Left renal cortex interstitium (tissue), 4 donors: ENCODE data around the gene PLGRKT. TPM values are rescaled to one million over a fixed set of nuclear protein-coding genes. Genes with fewer than 3 reads are reported as not detected.
"Not testable (repeated sequence)": the region's sequence is repeated elsewhere in the genome, so short reads cannot be mapped to it uniquely, and the experiment has no call there.

Experiments used
- DNase-seq, 4 donors: peaks; one replicate each; pipeline ENCODE4 v3.0.0-alpha.2; 2013; ENCODE audit warnings: low read depth in 4 of 4, low spot score in 2 of 4, missing footprints in 1 of 4
- polyA plus RNA-seq, 4 donors: library from polyadenylated mRNA; unstranded; fragments of 120-200 nt; gene quantifications; one replicate each; pipeline ENCODE4 v1.2.1, GENCODE V29; 2013; ENCODE audit not compliant: insufficient read length in 4 of 4

PLGRKT gene
- 10 to 100 TPM; 32.1 to 45.8 (median 39.6) TPM for polyA plus RNA-seq

- peak; percentile 74 to 91 (median 78) for DNase-seq
These were observed at the start of gene PLGRKT for GRCh38 chr9:5437254-5438216. PLGRKT (minus strand) TSS chr9:5437925; CDS start chr9:5431977, 5,948 bp downstream.

GRCh38 chr9:5486988-5487387 is 49.3 kb upstream of the PLGRKT start:
- no peak for DNase-seq

GRCh38 chr9:5485378-5486085 is 47.8 kb upstream of the PLGRKT start:
- no peak for DNase-seq

- no peak for DNase-seq
These were observed 45.6 kb upstream of the PLGRKT start for GRCh38 chr9:5483306-5483705.

- DNase-seq = no peak
These were observed 44.5 kb upstream of the PLGRKT start for GRCh38 chr9:5482194-5482593.

- DNase-seq = no peak
These were observed 43.8 kb upstream of the PLGRKT start for GRCh38 chr9:5481322-5482040.

GRCh38 chr9:5480919-5481318 is 43.2 kb upstream of the PLGRKT start:
- DNase-seq = no peak

GRCh38 chr9:5479994-5480694 is 42.4 kb upstream of the PLGRKT start:
- no peak for DNase-seq

GRCh38 chr9:5478206-5478605 is 40.5 kb upstream of the PLGRKT start:
- no peak for DNase-seq

- DNase-seq = not testable (repeated sequence)
These were observed 37.9 kb upstream of the PLGRKT start for GRCh38 chr9:5475611-5476010.

- no peak for DNase-seq
These were observed 33.1 kb upstream of the PLGRKT start for GRCh38 chr9:5470816-5471215.

GRCh38 chr9:5470122-5470521 is 32.4 kb upstream of the PLGRKT start:
- DNase-seq = no peak

- no peak for DNase-seq
These were observed 31.1 kb upstream of the PLGRKT start for GRCh38 chr9:5468850-5469249.

GRCh38 chr9:5466766-5467165 is 29.0 kb upstream of the PLGRKT start:
- DNase-seq = no peak

- no peak for DNase-seq
These were observed 28.3 kb upstream of the PLGRKT start for GRCh38 chr9:5466005-5466404.

- not testable (repeated sequence) for DNase-seq
These were observed 27.2 kb upstream of the PLGRKT start for GRCh38 chr9:5464831-5465330.

- DNase-seq = no peak
These were observed 22.4 kb upstream of the PLGRKT start for GRCh38 chr9:5460157-5460556.

- no peak for DNase-seq
These were observed 21.6 kb upstream of the PLGRKT start for GRCh38 chr9:5459289-5459829.

GRCh38 chr9:5455181-5455580 is 17.5 kb upstream of the PLGRKT start:
- DNase-seq = no peak

GRCh38 chr9:5453673-5454072 is 15.9 kb upstream of the PLGRKT start:
- DNase-seq = no peak
